Psoas muscle (tissue), 8 donors: ENCODE measurements around the gene FOXP4. TPM values are rescaled to one million over a fixed set of nuclear protein-coding genes. Genes with fewer than 3 reads are reported as not detected.
A peak's percentile ranks its signal among the peaks of the same experiment; 100 is the strongest.

ENCODE experiments used
- ATAC-seq, 4 donors: fragments of 200-7000 bp; cut with Tn5 transposase; one replicate each; pipeline ENCODE4 v1.9.1; 2020; ENCODE audit warnings: moderate library complexity in 3 of 4, mild to moderate bottlenecking in 2 of 4
- DNase-seq, 2 donors: peaks; one replicate each; pipeline ENCODE4 v3.0.0-alpha.2; 2020
- H3K27ac ChIP-seq: fragments of 200-600 bp; one replicate; pipeline ENCODE4 v1.8.0; 2022
- H3K27me3 ChIP-seq, 3 donors: fragments of 200-600 bp in 1 of 3; one replicate each; pipeline versions ENCODE4 v1.6.1 to v1.8.0; 2013 to 2022; ENCODE audit warnings: low read length in 2 of 3, mild to moderate bottlenecking in 2 of 3, moderate library complexity in 1 of 3; ENCODE audit not compliant: insufficient read depth in 3 of 3
- H3K36me3 ChIP-seq, 2 donors: fragments of 200-600 bp in 1 of 2; one replicate each; pipeline versions ENCODE4 v1.6.1 to v1.8.0; 2013 to 2022; ENCODE audit warnings: low read depth in 1 of 2, mild to moderate bottlenecking in 1 of 2, moderate library complexity in 1 of 2; ENCODE audit not compliant: insufficient read depth in 1 of 2
- H3K4me1 ChIP-seq: fragments of 200-600 bp; one replicate; pipeline ENCODE4 v1.8.0; 2022
- H3K4me3 ChIP-seq: fragments of 200-600 bp; one replicate; pipeline ENCODE4 v1.8.0; 2022; ENCODE audit warnings: mild to moderate bottlenecking
- H3K9me3 ChIP-seq: fragments of 200-600 bp; one replicate; pipeline ENCODE4 v1.8.0; 2022
- WGBS, 3 donors: extraction: QIAGEN DNeasy Blood & Tissue Kit; methylation state at CpG; one replicate each; pipeline versions ENCODE4 v1.1.6 to v1.1.7; 2013; 5-methylcytosine and 5-hydroxymethylcytosine counted together
- intact Hi-C, 2 donors: fragments of 100-400 bp; cut with DNase I; formaldehyde crosslinking; loops; one replicate each; pipeline versions ENCODE4 v1.11.0 to v1.14.2; 2022
- polyA plus RNA-seq, 3 donors: library from polyadenylated mRNA; stranded (reverse); fragments of 200-250 nt; gene quantifications; one replicate each; pipeline ENCODE4 v1.2.3, GENCODE V29; 2013
- total RNA-seq, 4 donors: library from RNA; stranded (reverse); fragmentation: NEBNext Ultra II Directional in 2 of 4; extraction: Animal tissue kit (Norgen Biotek cat#: 25700) in 2 of 4; gene quantifications; one replicate each; pipeline versions ENCODE4 v1.2.1 to v1.2.4, GENCODE V29; 2021 to 2023
- TF ChIP-seq, protein P1 (sequence below): fragments of 200-600 bp; IDR thresholded peaks from one replicate; pipeline ENCODE4 v1.8.0; 2022; ENCODE audit warnings: antibody characterized with exemption
- donor health status: healthy with polysubstance abuse.
- donor health status: DM: no; HTN: no; CAD: no; lungs with moderate emphysema.
- donor health status: Bipolar disorder and iron deficiency.
- donor health status: healthy.
- donor health status: DM: yes; HTN: yes; CAD: no.
- donor health status: DM: no; HTN: no; CAD: no.
- donor health status: DM: no; HTN: no; CAD: no.
- donor health status: DM: yes; HTN: yes; CAD: no.

Gene FOXP4
- total and polyA plus RNA-seq, 7 donors = 4.6 to 12.2 (median 7.5) TPM

- ATAC-seq (no peak), DNase-seq (no peak)
- no peaks in the 10 kb centered on the region for H3K9me3 ChIP-seq
- H3K27me3 ChIP-seq = peaks cover 0 to 2% (median 1%) of the 10 kb centered on the region in 3 donors
- no peak overlapping the region for H3K27ac ChIP-seq
- H3K36me3 ChIP-seq = no peaks in the 10 kb centered on the region
- TF ChIP-seq, protein P1, sequence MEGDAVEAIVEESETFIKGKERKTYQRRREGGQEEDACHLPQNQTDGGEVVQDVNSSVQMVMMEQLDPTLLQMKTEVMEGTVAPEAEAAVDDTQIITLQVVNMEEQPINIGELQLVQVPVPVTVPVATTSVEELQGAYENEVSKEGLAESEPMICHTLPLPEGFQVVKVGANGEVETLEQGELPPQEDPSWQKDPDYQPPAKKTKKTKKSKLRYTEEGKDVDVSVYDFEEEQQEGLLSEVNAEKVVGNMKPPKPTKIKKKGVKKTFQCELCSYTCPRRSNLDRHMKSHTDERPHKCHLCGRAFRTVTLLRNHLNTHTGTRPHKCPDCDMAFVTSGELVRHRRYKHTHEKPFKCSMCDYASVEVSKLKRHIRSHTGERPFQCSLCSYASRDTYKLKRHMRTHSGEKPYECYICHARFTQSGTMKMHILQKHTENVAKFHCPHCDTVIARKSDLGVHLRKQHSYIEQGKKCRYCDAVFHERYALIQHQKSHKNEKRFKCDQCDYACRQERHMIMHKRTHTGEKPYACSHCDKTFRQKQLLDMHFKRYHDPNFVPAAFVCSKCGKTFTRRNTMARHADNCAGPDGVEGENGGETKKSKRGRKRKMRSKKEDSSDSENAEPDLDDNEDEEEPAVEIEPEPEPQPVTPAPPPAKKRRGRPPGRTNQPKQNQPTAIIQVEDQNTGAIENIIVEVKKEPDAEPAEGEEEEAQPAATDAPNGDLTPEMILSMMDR = no peak
- H3K4me1 ChIP-seq = peaks cover 13% of the 10 kb centered on the region
- no peak overlapping the region for H3K4me3 ChIP-seq
- intact Hi-C loops = no loop called here
- 59 to 78% (median 63%) methylated on average over 3 of the region's 3 CpGs for WGBS, 3 donors
Measured at GRCh38 chr6:41500561-41500960, 45.6 kb upstream of the FOXP4 start.

DNA sequence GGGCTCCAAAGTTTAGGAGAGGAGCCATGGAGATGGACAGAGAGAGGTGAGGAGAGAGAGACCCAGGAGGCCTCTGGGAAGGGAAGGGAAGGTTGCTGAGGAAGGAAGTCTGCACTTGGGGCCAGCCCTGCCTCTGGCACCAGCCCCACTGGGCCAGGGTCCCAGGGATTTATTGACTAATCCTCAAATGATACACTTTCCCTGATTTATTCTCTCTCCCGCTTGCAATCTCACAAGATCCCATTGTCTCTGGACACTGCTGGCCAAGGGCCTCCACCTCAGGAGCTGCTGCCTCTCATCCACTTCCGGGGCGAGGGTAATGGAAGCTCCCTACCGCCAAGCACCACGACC, 43.6 kb upstream of the FOXP4 start:
- TF ChIP-seq, protein P1 = no peak
- no peak for ATAC-seq
- Histone ChIP-seq H3K4me3 (no peak overlapping the region), H3K36me3 (no peaks in the 10 kb centered on the region), H3K4me1 (peaks cover 17% of the 10 kb centered on the region), H3K9me3 (no peaks in the 10 kb centered on the region), H3K27ac (no peak overlapping the region), H3K27me3 (peaks cover 0 to 14% (median 5%) of the 10 kb centered on the region in 3 donors)
- intact Hi-C loops = no loop called here
- 55 to 58% (median 56%) methylated on average over 5 of the region's 5 CpGs for WGBS, 3 donors
- no peak for DNase-seq

DNA sequence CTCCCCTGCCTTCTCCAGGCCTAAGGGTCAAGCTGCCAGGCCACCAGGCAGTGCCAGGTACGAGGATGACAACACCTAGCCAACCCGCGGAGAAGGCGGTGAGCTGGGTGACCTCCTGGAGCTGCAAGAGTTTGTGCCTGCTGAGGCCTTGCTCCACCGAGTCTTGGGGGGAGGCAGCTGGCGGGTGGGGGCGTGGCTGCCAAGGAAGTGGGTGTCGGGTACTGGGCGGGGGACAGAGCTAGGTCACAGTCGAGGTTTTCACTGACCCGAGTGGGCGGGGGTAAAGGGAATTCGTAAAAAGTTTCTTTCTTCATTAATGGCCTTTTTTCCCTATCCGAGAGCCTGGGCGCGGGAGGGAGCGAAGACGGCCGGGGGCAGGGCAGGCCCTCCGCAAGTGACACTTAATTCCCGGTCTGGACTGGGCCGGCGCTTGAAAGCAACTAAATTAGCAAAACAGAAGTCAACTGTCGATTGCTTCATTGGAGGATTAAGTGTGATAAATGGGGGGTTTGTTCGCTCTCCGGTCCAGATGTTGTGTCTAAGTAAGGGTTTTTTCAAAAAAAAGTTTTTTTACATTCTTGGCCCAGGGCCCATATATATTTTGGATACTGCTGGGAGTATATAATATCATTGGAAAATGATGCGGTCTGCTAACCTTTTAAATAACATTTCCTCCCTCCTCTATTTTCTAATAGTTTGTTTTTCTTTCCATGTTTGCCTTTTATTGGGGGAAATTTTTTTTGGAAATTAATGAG, 43.1 kb upstream of the FOXP4 start:
- 30 to 41% (median 35%) methylated on average over 27 of the region's 27 CpGs for WGBS, 3 donors
- no peaks in the 10 kb centered on the region for H3K36me3 ChIP-seq
- TF ChIP-seq, protein P1 = no peak
- peaks cover 0 to 19% (median 5%) of the 10 kb centered on the region in 3 donors for H3K27me3 ChIP-seq
- ATAC-seq (peak in 1 of 4 donors; percentile 16), DNase-seq (peak; percentile 23 to 61)
- peak overlapping the region; percentile 60 for H3K4me3 ChIP-seq
- no peaks in the 10 kb centered on the region for H3K9me3 ChIP-seq
- H3K4me1 ChIP-seq = peaks cover 17% of the 10 kb centered on the region
- no peak overlapping the region for H3K27ac ChIP-seq
- intact Hi-C loops = no loop called here

DNA sequence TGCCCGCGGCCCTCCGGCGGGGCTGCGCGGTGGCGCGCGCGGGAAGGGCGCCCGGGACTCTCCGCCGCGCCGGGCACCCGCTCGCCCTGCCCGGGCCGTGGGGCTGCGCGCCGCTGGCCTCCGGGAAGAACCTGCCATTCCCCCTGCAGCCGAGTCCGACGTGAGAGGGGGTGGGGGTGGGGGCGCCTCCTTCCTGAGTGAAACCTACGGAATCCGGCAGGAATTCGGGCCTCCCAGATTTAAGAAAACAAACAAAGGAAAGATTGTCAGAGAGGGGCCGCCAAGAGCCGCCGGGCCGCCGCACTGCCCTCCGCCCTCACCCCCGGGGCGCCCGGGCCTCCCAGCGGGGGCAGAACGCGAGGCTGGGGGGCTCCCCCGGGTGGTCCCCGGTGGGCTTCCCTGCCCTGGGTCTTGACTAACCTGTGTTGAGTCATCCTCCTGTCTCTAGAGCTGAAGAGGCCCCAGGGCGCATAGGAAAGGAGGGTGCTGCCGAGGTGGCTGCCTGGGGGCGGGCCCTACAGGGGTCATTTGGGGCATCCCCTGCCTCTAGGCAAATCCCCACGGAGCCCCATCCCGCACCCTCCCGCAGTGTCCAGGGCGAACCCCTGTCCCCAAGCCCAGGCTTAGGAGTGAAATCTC, 42.2 kb upstream of the FOXP4 start:
- H3K4me3 ChIP-seq = peak overlapping the region; percentile 60
- WGBS, 3 donors = 2 to 4% (median 4%) methylated on average over 51 to 52 of the region's 52 CpGs
- ATAC-seq (peak in 3 of 4 donors; percentile 43 to 72 (median 66)), DNase-seq (peak in 1 of 2 donors; percentile 25)
- intact Hi-C loops = no loop called here
- no peak overlapping the region for H3K27ac ChIP-seq
- H3K36me3 ChIP-seq = no peaks in the 10 kb centered on the region
- peaks cover 17% of the 10 kb centered on the region for H3K4me1 ChIP-seq
- TF ChIP-seq, protein P1 = no peak
- H3K9me3 ChIP-seq = no peaks in the 10 kb centered on the region
- peaks cover 0 to 27% (median 5%) of the 10 kb centered on the region in 3 donors for H3K27me3 ChIP-seq
